CD14-positive monocyte (primary cell): ENCODE results near the gene IFNGR1. TPM values are rescaled to one million over a fixed set of nuclear protein-coding genes. Genes with fewer than 3 reads are reported as not detected.

Experiments used
- DNase-seq, 3 donors: peaks; one replicate each; pipeline ENCODE4 v3.0.0-alpha.2; 2011 to 2022
- H2AFZ ChIP-seq: 2 replicates; pipeline ENCODE4 v1.6.0; 2012; ENCODE audit warnings: mild to moderate bottlenecking, low read depth, low read length, inconsistent platforms; ENCODE audit not compliant: insufficient read depth, poor library complexity, severe bottlenecking
- H3K27ac ChIP-seq, 2 donors: 1 replicate in 1 of 2; 2 replicates in 1 of 2; pipeline ENCODE4 v1.5.1; 2012 to 2013; ENCODE audit warnings: low read length in 2 of 2, control low read depth in 1 of 2, inconsistent platforms in 1 of 2, low read depth in 1 of 2, mild to moderate bottlenecking in 1 of 2
- H3K27me3 ChIP-seq, 2 donors: one replicate each; pipeline versions ENCODE4 v1.6.0 to v1.6.1; 2011 to 2013; ENCODE audit warnings: low read length in 2 of 2; ENCODE audit not compliant: control insufficient read depth in 2 of 2, insufficient read depth in 2 of 2
- H3K36me3 ChIP-seq, 2 donors: replicated peaks in 1 of 2; 1 replicate in 1 of 2; 2 replicates in 1 of 2; pipeline versions ENCODE4 v1.5.1 to v1.6.1; 2012 to 2013; ENCODE audit warnings: low read length in 2 of 2, control low read depth in 1 of 2, inconsistent platforms in 1 of 2, mild to moderate bottlenecking in 1 of 2; ENCODE audit not compliant: insufficient read depth in 2 of 2, control insufficient read depth in 1 of 2
- H3K4me1 ChIP-seq, 2 donors: 1 replicate in 1 of 2; 2 replicates in 1 of 2; pipeline versions ENCODE4 v1.5.1 to v1.6.1; 2012 to 2013; ENCODE audit warnings: low read length in 2 of 2, control low read depth in 1 of 2, inconsistent platforms in 1 of 2, mild to moderate bottlenecking in 1 of 2, moderate library complexity in 1 of 2; ENCODE audit not compliant: insufficient read depth in 2 of 2, control insufficient read depth in 1 of 2
- H3K4me2 ChIP-seq: replicated peaks from 2 replicates; pipeline ENCODE3; 2012; ENCODE audit warnings: low read length, moderate library complexity, mild to moderate bottlenecking; ENCODE audit not compliant: poor library complexity, severe bottlenecking; ENCODE audit errors: extremely low read depth
- H3K4me3 ChIP-seq, 3 experiments: fragments of 200-600 bp in 1 of 3; sonication (generic) in 1 of 3; replicated peaks in 1 of 3; 1 replicate in 2 of 3; 2 replicates in 1 of 3; pipeline ENCODE4 v1.5.1; 2011 to 2013; ENCODE audit warnings: low read length in 3 of 3, mild to moderate bottlenecking in 3 of 3, control low read depth in 2 of 3, low read depth in 2 of 3, inconsistent platforms in 1 of 3, moderate library complexity in 1 of 3
- H3K79me2 ChIP-seq: 2 replicates; pipeline ENCODE4 v1.6.0; 2012; ENCODE audit warnings: mild to moderate bottlenecking, control low read depth, inconsistent platforms, low read length, moderate library complexity; ENCODE audit not compliant: insufficient read depth
- H3K9ac ChIP-seq: 2 replicates; pipeline ENCODE4 v1.6.0; 2017; ENCODE audit warnings: low read length, mild to moderate bottlenecking; ENCODE audit not compliant: insufficient read depth, poor library complexity, severe bottlenecking
- H3K9me3 ChIP-seq, 2 donors: replicated peaks in 1 of 2; 1 replicate in 1 of 2; 2 replicates in 1 of 2; pipeline versions ENCODE4 v1.5.1 to v1.6.1; 2012 to 2013; ENCODE audit warnings: low read length in 2 of 2, control low read depth in 1 of 2; ENCODE audit not compliant: control insufficient read depth in 1 of 2, insufficient read depth in 1 of 2
- H4K20me1 ChIP-seq: 2 replicates; pipeline ENCODE4 v1.6.0; 2012; ENCODE audit warnings: mild to moderate bottlenecking, low read length, control low read depth, moderate library complexity; ENCODE audit not compliant: insufficient read depth
- H3K27ac Mint-ChIP-seq, 7 donors: one replicate each; pipeline ENCODE4 v1.8.0; 2020; ENCODE audit warnings: mild to moderate bottlenecking in 7 of 7, mixed read lengths in 7 of 7, moderate library complexity in 6 of 7, inconsistent platforms in 2 of 7
- H3K27me3 Mint-ChIP-seq, 3 donors: one replicate each; pipeline ENCODE4 v1.8.0; 2021 to 2022; ENCODE audit warnings: low read depth in 3 of 3, mild to moderate bottlenecking in 3 of 3, mixed read lengths in 3 of 3, moderate library complexity in 3 of 3, inconsistent platforms in 1 of 3
- H3K36me3 Mint-ChIP-seq, 2 donors: one replicate each; pipeline ENCODE4 v1.8.0; 2020; ENCODE audit warnings: mixed read lengths in 2 of 2, inconsistent platforms in 1 of 2, mild to moderate bottlenecking in 1 of 2
- H3K4me1 Mint-ChIP-seq: one replicate; pipeline ENCODE4 v1.8.0; 2020; ENCODE audit warnings: mild to moderate bottlenecking, mixed read lengths
- H3K4me3 Mint-ChIP-seq, 2 donors: one replicate each; pipeline ENCODE4 v1.8.0; 2020; ENCODE audit warnings: mild to moderate bottlenecking in 2 of 2, mixed read lengths in 2 of 2, moderate library complexity in 1 of 2
- H3K9me3 Mint-ChIP-seq, 7 donors: one replicate each; pipeline ENCODE4 v1.8.0; 2020 to 2022; ENCODE audit warnings: mixed read lengths in 7 of 7, mild to moderate bottlenecking in 6 of 7, moderate library complexity in 6 of 7, inconsistent platforms in 2 of 7
- CTCF ChIP-seq: fragments of 200-600 bp; IDR thresholded peaks from one replicate; pipeline ENCODE4 v1.8.0; 2022; ENCODE audit warnings: antibody characterized with exemption, mild to moderate bottlenecking
- WGBS: methylation state at CpG from one replicate; pipeline ENCODE4 v1.1.5; 2013; ENCODE audit warnings: missing lambda C conversion rate; ENCODE audit not compliant: insufficient coverage; 5-methylcytosine and 5-hydroxymethylcytosine counted together
- intact Hi-C, 2 donors: fragments of 100-400 bp; cut with micrococcal nuclease; formaldehyde crosslinking; loops; one replicate each; pipeline versions ENCODE4 v1.15.0 to v1.15.1; 2023
- polyA plus RNA-seq, 3 donors: library from polyadenylated mRNA; depleted of rRNA in 1 of 3; unstranded in 2 of 3; stranded (reverse) in 1 of 3; fragments of 300-500 nt in 2 of 3; fragments of >200 nt in 1 of 3; fragmentation: Illumina TruSeq in 2 of 3; gene quantifications; 1 replicate in 2 of 3; 2 replicates in 1 of 3; pipeline ENCODE4 v1.2.3, GENCODE V29; 2012 to 2021

Gene IFNGR1
- polyA plus RNA-seq, 3 donors: 204 to 372 (median 364) TPM

DNA sequence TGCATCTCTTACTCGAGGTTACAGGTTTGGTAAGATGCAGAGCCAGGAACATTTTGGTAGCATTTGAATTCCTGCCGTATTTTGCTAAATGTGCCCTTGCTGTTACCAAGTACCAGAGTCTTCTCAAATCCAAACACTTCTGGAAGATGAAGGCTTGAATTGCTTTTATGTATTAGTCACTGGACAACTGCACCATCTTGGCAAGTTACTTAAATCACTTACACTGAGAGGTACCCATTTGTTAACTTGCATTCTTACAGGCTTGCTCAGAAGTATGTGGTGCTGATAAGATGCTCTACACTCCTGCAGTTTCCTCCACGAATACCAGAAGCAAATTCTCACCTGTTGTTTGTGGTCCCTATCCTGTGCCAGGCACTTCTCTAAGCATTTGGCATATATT lies 58.4 kb downstream of the IFNGR1 start:
- H3K4me3 ChIP-seq: no peak overlapping the region
- no peak overlapping the region for H3K4me2 ChIP-seq
- DNase-seq: no peak
- H3K27ac ChIP-seq: no peak overlapping the region
- H2AFZ ChIP-seq: no peak overlapping the region
- no CpG with 5 or more reads among the region's 3 CpGs for WGBS
- H3K79me2 ChIP-seq: no peaks in the 10 kb centered on the region
- no peak overlapping the region for H3K27ac Mint-ChIP-seq
- peaks cover 2 to 4% (median 2%) of the 10 kb centered on the region in 3 donors for H3K27me3 Mint-ChIP-seq
- H3K9me3 Mint-ChIP-seq: peaks cover 3 to 18% (median 11%) of the 10 kb centered on the region in 7 donors
- peaks cover 0 to 11% of the 10 kb centered on the region in 2 donors for H3K9me3 ChIP-seq
- H3K36me3 ChIP-seq: no peaks in the 10 kb centered on the region
- H3K9ac ChIP-seq: no peak overlapping the region
- peaks cover 1 to 9% of the 10 kb centered on the region in 2 donors for H3K36me3 Mint-ChIP-seq
- intact Hi-C loops: no loop called here
- no peaks in the 10 kb centered on the region for H4K20me1 ChIP-seq
- no peaks in the 10 kb centered on the region for H3K27me3 ChIP-seq
- no peak overlapping the region for H3K4me3 Mint-ChIP-seq
- TF ChIP-seq CTCF: no peak
- peaks cover 68% of the 10 kb centered on the region for H3K4me1 Mint-ChIP-seq
- H3K4me1 ChIP-seq: peaks cover 41 to 72% of the 10 kb centered on the region in 2 donors

GRCh38 chr6:137159912-137160311 lies 59.3 kb downstream of the IFNGR1 start:
- no peak overlapping the region for H3K4me2 ChIP-seq
- intact Hi-C loops: loop anchor here (5.0 to 10.0 kb wide), 4 partner anchors 45 to 155 kb away; partner anchors contain the start of gene IFNGR1 (in 1 of the 2)
- H3K4me3 Mint-ChIP-seq: no peak overlapping the region
- peaks cover 1 to 9% of the 10 kb centered on the region in 2 donors for H3K36me3 Mint-ChIP-seq
- peaks cover 2 to 4% (median 2%) of the 10 kb centered on the region in 3 donors for H3K27me3 Mint-ChIP-seq
- no peak overlapping the region for H2AFZ ChIP-seq
- DNase-seq: no peak
- TF ChIP-seq CTCF: no peak
- no peaks in the 10 kb centered on the region for H4K20me1 ChIP-seq
- no peak overlapping the region for H3K27ac ChIP-seq
- peaks cover 68% of the 10 kb centered on the region for H3K4me1 Mint-ChIP-seq
- H3K79me2 ChIP-seq: no peaks in the 10 kb centered on the region
- no peaks in the 10 kb centered on the region for H3K36me3 ChIP-seq
- no peak overlapping the region for H3K9ac ChIP-seq
- peaks cover 0 to 11% of the 10 kb centered on the region in 2 donors for H3K9me3 ChIP-seq
- no peaks in the 10 kb centered on the region for H3K27me3 ChIP-seq
- H3K4me3 ChIP-seq: no peak overlapping the region
- peaks cover 41 to 72% of the 10 kb centered on the region in 2 donors for H3K4me1 ChIP-seq
- peaks cover 3 to 15% (median 11%) of the 10 kb centered on the region in 7 donors for H3K9me3 Mint-ChIP-seq
- H3K27ac Mint-ChIP-seq: no peak overlapping the region
